ENCODE data around the gene RANBP9.

DNA sequence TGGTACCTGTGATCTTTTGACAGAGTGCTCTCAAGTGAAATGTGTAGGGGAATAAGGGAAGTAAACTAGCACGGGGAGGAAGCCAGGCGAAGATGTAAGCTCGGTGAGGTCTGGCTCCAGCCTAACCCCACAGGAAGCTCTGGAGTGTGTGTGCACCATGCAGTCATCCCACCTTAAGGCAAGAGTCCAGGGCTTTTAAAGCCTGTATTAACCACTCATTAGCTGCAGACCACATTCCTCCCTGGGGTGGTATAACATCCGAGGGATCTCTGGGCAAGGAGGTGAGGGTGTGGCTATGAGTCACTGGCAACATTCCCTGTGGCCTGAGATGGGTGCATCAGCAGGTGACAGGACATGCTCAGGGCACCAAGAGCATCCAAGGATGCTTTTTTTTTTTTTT lies 12.5 kb upstream of the RANBP9 start:
- no peak for TF ChIP-seq RARB (CRISPR knock-in tag; IDR thresholded peaks at IDR 0.05)
- TF ChIP-seq, protein P1, sequence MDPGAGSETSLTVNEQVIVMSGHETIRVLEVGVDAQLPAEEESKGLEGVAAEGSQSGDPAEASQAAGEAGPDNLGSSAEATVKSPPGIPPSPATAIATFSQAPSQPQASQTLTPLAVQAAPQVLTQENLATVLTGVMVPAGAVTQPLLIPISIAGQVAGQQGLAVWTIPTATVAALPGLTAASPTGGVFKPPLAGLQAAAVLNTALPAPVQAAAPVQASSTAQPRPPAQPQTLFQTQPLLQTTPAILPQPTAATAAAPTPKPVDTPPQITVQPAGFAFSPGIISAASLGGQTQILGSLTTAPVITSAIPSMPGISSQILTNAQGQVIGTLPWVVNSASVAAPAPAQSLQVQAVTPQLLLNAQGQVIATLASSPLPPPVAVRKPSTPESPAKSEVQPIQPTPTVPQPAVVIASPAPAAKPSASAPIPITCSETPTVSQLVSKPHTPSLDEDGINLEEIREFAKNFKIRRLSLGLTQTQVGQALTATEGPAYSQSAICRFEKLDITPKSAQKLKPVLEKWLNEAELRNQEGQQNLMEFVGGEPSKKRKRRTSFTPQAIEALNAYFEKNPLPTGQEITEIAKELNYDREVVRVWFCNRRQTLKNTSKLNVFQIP (CRISPR knock-in tag; IDR thresholded peaks at IDR 0.05; ENCODE audit: borderline replicate concordance, low read depth) = no peak
- TF ChIP-seq BACH2 (CRISPR knock-in tag; IDR thresholded peaks at IDR 0.05; ENCODE audit: borderline replicate concordance) = no peak
- no peak for TF ChIP-seq ARNTL (CRISPR knock-in tag; IDR thresholded peaks at IDR 0.05; ENCODE audit: borderline replicate concordance, low read depth)

Data from SK-N-SH treated with all-trans-retinoic acid at 6 μM for 48 hours (cell line).